Measurements from ENCODE around the gene JMJD8. TPM values are rescaled to one million over a fixed set of nuclear protein-coding genes. Genes with fewer than 3 reads are reported as not detected.

JMJD8 gene
- total and polyA plus RNA-seq, 10 of the 15 experiments (the other 5 are each of a cell fraction or from before 2014, with no cell fraction given): 1.00 to 50.4 (median 30.7) TPM

- TF ChIP-seq ZNF687 (IDR thresholded peaks at IDR 0.05): peak; percentile 62; the same call in 1 of the 2 replicates
- peak; percentile 71; the same call in 1 of the 2 replicates for TF ChIP-seq PAX5 (IDR thresholded peaks at IDR 0.05; ENCODE audit: borderline replicate concordance, low read depth, low read length)
- peak; percentile 72 for TF ChIP-seq HCFC1 (IDR thresholded peaks at IDR 0.05; ENCODE audit: low read length)
- TF ChIP-seq RAD51 (IDR thresholded peaks at IDR 0.05): no peak
- TF ChIP-seq TAF1 (IDR thresholded peaks at IDR 0.05; ENCODE audit: borderline replicate concordance, low read depth, low read length): peak; percentile 90
- TF ChIP-seq POLR2A (IDR thresholded peaks at IDR 0.05; ENCODE audit: low read depth, low read length): peak; percentile 92
- TF ChIP-seq TCF3 (IDR thresholded peaks at IDR 0.05; ENCODE audit: borderline replicate concordance, insufficient read depth, low read depth, low read length): peak; percentile 26; the same call in 1 of the 2 replicates
- TF ChIP-seq SUZ12 (IDR thresholded peaks at IDR 0.05; ENCODE audit: unreplicated experiment): no peak
- TF ChIP-seq, protein P1, sequence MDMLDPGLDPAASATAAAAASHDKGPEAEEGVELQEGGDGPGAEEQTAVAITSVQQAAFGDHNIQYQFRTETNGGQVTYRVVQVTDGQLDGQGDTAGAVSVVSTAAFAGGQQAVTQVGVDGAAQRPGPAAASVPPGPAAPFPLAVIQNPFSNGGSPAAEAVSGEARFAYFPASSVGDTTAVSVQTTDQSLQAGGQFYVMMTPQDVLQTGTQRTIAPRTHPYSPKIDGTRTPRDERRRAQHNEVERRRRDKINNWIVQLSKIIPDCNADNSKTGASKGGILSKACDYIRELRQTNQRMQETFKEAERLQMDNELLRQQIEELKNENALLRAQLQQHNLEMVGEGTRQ (IDR thresholded peaks at IDR 0.05; ENCODE audit: borderline replicate concordance, low read depth, low read length): no peak
- no peak for TF ChIP-seq ZBTB33 (IDR thresholded peaks at IDR 0.05)
- peak; percentile 66 for TF ChIP-seq SP1 (IDR thresholded peaks at IDR 0.05; ENCODE audit: low read depth, low read length)
- TF ChIP-seq MYC (IDR thresholded peaks at IDR 0.05; ENCODE audit: insufficient read depth, insufficient read length, insufficient replicate concordance, low read length, severe bottlenecking): peak; percentile 57
- no peak for TF ChIP-seq PBX3 (IDR thresholded peaks at IDR 0.05; ENCODE audit: insufficient replicate concordance, low read depth, low read length)
- peak; percentile 70; the same call in 1 of the 2 replicates for TF ChIP-seq DPF2 (IDR thresholded peaks at IDR 0.05)
- TF ChIP-seq CREM (IDR thresholded peaks at IDR 0.05; ENCODE audit: low read depth): peak; percentile 80; the same call in 1 of the 2 replicates
- no peak for TF ChIP-seq WRNIP1 (IDR thresholded peaks at IDR 0.05; ENCODE audit: borderline replicate concordance, low read depth, low read length)
These were observed at the start of gene JMJD8 (continued) for GRCh38 chr16:684071-684794.
